HEK293 (cell line): Measurements from ENCODE around the gene SLF1.

Source experiments
- CTCF ChIA-PET: fragments of 350-600 bp; formaldehyde crosslinking; extraction: SDS; loops from one replicate; lab custom pipeline; 2021; ENCODE audit warnings: antibody characterized with exemption; lab: Yijun Ruan, JAX
- POLR2A ChIA-PET: fragments of 300-600 bp; formaldehyde crosslinking; extraction: SDS; loops from one replicate; lab custom pipeline; 2020; ENCODE audit warnings: antibody characterized with exemption, inconsistent platforms; lab: Yijun Ruan, JAX
- H3K27ac ChIP-seq: fragments of 200-500 bp; sonication (Bioruptor generic); 2 replicates; pipeline ENCODE4 v1.5.1; 2014; ENCODE audit warnings: low read depth, low read length, control low read depth, inconsistent platforms; ENCODE audit errors: extremely low read depth
- H3K36me3 ChIP-seq, 2 experiments: fragments of 200-500 bp in 1 of 2; sonication (Bioruptor generic) in 1 of 2; 1 replicate in 1 of 2; 2 replicates in 1 of 2; pipeline ENCODE4 v1.5.1; 2014 to 2017; ENCODE audit warnings: inconsistent platforms in 2 of 2, low read length in 2 of 2; ENCODE audit not compliant: control insufficient read depth in 2 of 2, insufficient read depth in 1 of 2
- H3K4me1 ChIP-seq: fragments of 200-500 bp; sonication (Bioruptor generic); 2 replicates; pipeline ENCODE4 v1.5.1; 2014; ENCODE audit warnings: mild to moderate bottlenecking, low read length, inconsistent platforms; ENCODE audit not compliant: control insufficient read depth, insufficient read depth
- H3K4me3 ChIP-seq: 2 replicates; pipeline ENCODE4 v1.5.1; 2011; ENCODE audit warnings: low read depth, mild to moderate bottlenecking, control low read depth, low read length, moderate library complexity
- H3K9me3 ChIP-seq: fragments of 200-500 bp; sonication (Bioruptor generic); 2 replicates; pipeline ENCODE4 v1.5.1; 2014; ENCODE audit warnings: low read depth, low read length, inconsistent platforms; ENCODE audit not compliant: control insufficient read depth, insufficient read depth
- EGR2 ChIP-seq: fragments of 450-650 bp; formaldehyde crosslinking; IDR thresholded peaks from 2 replicates; pipeline ENCODE4 v1.5.1; 2016; ENCODE audit warnings: low read depth, missing biosample characterization, missing genetic modification characterization
- GLIS1 ChIP-seq: fragments of 450-650 bp; formaldehyde crosslinking; IDR thresholded peaks from 2 replicates; pipeline ENCODE4 v1.5.1; 2016; ENCODE audit warnings: missing biosample characterization, missing genetic modification characterization
- HOXD13 ChIP-seq: sonication (generic); formaldehyde crosslinking; IDR thresholded peaks from 2 replicates; pipeline ENCODE4 v1.8.0; 2022; ENCODE audit warnings: missing genetic modification reagents, borderline replicate concordance
- YY1 ChIP-seq: fragments of 450-650 bp; formaldehyde crosslinking; IDR thresholded peaks from 2 replicates; pipeline ENCODE4 v1.5.1; 2018; ENCODE audit warnings: missing biosample characterization, missing genetic modification characterization
- ZBTB48 ChIP-seq: fragments of 450-650 bp; formaldehyde crosslinking; IDR thresholded peaks from 2 replicates; pipeline ENCODE4 v1.5.1; 2016; ENCODE audit warnings: missing biosample characterization, missing genetic modification characterization
- ZFP69B ChIP-seq: fragments of 450-650 bp; formaldehyde crosslinking; IDR thresholded peaks from 2 replicates; pipeline ENCODE4 v1.5.1; 2016; ENCODE audit warnings: missing biosample characterization, missing genetic modification characterization
- ZNF211 ChIP-seq: fragments of 450-650 bp; formaldehyde crosslinking; IDR thresholded peaks from 2 replicates; pipeline ENCODE4 v1.5.1; 2016; ENCODE audit warnings: low read depth, missing biosample characterization, missing genetic modification characterization
- ZNF266 ChIP-seq: fragments of 450-650 bp; formaldehyde crosslinking; IDR thresholded peaks from 2 replicates; pipeline ENCODE4 v1.5.1; 2016; ENCODE audit warnings: missing biosample characterization, missing genetic modification characterization, low read depth
- ZNF292 ChIP-seq: fragments of 450-650 bp; formaldehyde crosslinking; IDR thresholded peaks from 2 replicates; pipeline ENCODE4 v1.5.1; 2016; ENCODE audit warnings: low read depth, missing biosample characterization, missing genetic modification characterization, borderline replicate concordance
- ZNF350 ChIP-seq: fragments of 450-650 bp; formaldehyde crosslinking; IDR thresholded peaks from 2 replicates; pipeline ENCODE4 v1.5.0; 2017; ENCODE audit warnings: missing biosample characterization, mild to moderate bottlenecking, missing genetic modification characterization
- ZNF354C ChIP-seq: fragments of 450-650 bp; formaldehyde crosslinking; IDR thresholded peaks from 2 replicates; pipeline ENCODE4 v1.5.1; 2016; ENCODE audit warnings: missing biosample characterization, missing genetic modification characterization, low read depth, borderline replicate concordance
- ZNF473 ChIP-seq: fragments of 450-650 bp; formaldehyde crosslinking; IDR thresholded peaks from 2 replicates; pipeline ENCODE4 v1.5.1; 2017; ENCODE audit warnings: missing biosample characterization, missing genetic modification characterization
- ZNF521 ChIP-seq: fragments of 450-650 bp; formaldehyde crosslinking; IDR thresholded peaks from 2 replicates; pipeline ENCODE4 v1.5.1; 2017; ENCODE audit warnings: missing biosample characterization, mild to moderate bottlenecking, missing genetic modification characterization
- ZNF544 ChIP-seq: fragments of 450-650 bp; formaldehyde crosslinking; IDR thresholded peaks from 2 replicates; pipeline ENCODE4 v1.5.0; 2017; ENCODE audit warnings: missing biosample characterization, missing genetic modification characterization
- ZNF549 ChIP-seq: fragments of 450-650 bp; IDR thresholded peaks from 2 replicates; pipeline ENCODE4 v1.5.1; 2018; ENCODE audit warnings: missing biosample characterization, missing genetic modification characterization, mild to moderate bottlenecking, inconsistent platforms, moderate library complexity
- ZNF558 ChIP-seq: fragments of 450-650 bp; formaldehyde crosslinking; IDR thresholded peaks from 2 replicates; pipeline ENCODE4 v1.5.1; 2016; ENCODE audit warnings: missing biosample characterization, missing genetic modification characterization
- ZNF585B ChIP-seq: fragments of 450-650 bp; formaldehyde crosslinking; IDR thresholded peaks from 2 replicates; pipeline ENCODE4 v1.5.1; 2016; ENCODE audit warnings: missing biosample characterization, missing genetic modification characterization
- ZNF624 ChIP-seq: fragments of 450-650 bp; formaldehyde crosslinking; IDR thresholded peaks from 2 replicates; pipeline ENCODE4 v1.5.1; 2017; ENCODE audit warnings: missing biosample characterization, missing genetic modification characterization
- ZNF785 ChIP-seq: fragments of 450-650 bp; formaldehyde crosslinking; IDR thresholded peaks from 2 replicates; pipeline ENCODE4 v1.5.1; 2016; ENCODE audit warnings: missing biosample characterization, missing genetic modification characterization
- TF ChIP-seq, protein P1 (sequence below): fragments of 450-650 bp; formaldehyde crosslinking; IDR thresholded peaks from 2 replicates; pipeline ENCODE4 v1.5.1; 2016; ENCODE audit warnings: missing biosample characterization, missing genetic modification characterization
- TF ChIP-seq, protein P2 (sequence below): fragments of 450-650 bp; formaldehyde crosslinking; IDR thresholded peaks from 2 replicates; pipeline ENCODE4 v1.5.1; 2016; ENCODE audit warnings: missing biosample characterization, missing genetic modification characterization
- TF ChIP-seq, protein P3 (sequence below): fragments of 450-650 bp; formaldehyde crosslinking; IDR thresholded peaks from 2 replicates; pipeline ENCODE4 v1.5.1; 2016; ENCODE audit warnings: missing biosample characterization, missing genetic modification characterization

The SLF1 gene

DNA sequence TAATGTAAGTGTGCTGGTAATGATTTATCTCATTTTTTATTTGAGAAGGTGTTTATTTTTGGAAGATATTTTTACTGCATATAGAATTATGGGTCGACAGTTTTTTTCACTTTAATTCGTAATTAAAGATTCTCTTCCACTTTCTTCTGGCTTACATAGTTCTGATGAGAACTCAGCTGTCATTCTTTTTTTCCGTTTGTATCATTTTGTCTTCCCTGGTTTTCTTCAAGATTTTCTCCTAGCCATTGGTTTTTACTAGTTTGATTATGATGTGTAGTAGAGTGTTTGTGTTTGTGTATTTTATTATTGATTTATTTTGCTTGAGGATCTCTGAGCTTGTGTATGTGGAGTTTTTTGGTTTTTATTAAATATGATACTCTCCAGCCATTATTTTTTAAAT is 21.7 kb downstream of the SLF1 start (continued):
- TF ChIP-seq, protein P1, sequence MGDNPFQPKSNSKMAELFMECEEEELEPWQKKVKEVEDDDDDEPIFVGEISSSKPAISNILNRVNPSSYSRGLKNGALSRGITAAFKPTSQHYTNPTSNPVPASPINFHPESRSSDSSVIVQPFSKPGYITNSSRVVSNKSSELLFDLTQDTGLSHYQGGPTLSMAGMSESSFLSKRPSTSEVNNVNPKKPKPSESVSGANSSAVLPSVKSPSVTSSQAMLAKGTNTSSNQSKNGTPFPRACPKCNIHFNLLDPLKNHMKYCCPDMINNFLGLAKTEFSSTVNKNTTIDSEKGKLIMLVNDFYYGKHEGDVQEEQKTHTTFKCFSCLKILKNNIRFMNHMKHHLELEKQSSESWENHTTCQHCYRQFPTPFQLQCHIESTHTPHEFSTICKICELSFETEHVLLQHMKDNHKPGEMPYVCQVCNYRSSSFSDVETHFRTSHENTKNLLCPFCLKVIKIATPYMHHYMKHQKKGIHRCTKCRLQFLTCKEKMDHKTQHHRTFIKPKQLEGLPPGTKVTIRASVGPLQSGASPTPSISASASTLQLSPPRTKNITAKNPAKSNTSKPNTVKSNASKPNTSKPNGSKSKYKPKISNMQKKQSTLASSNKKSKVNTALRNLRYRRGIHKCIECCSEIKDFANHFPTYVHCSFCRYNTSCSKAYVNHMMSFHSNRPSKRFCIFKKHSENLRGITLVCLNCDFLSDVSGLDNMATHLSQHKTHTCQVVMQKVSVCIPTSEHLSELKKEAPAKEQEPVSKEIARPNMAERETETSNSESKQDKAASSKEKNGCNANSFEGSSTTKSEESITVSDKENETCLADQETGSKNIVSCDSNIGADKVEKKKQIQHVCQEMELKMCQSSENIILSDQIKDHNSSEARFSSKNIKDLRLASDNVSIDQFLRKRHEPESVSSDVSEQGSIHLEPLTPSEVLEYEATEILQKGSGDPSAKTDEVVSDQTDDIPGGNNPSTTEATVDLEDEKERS (tag by site-specific recombination): 0 out of 2 replicates have a peak, but pooled peaks have one; percentile 61
- peak; percentile 35; the same call in 1 of the 2 replicates for TF ChIP-seq ZNF549 (tag by site-specific recombination)

DNA sequence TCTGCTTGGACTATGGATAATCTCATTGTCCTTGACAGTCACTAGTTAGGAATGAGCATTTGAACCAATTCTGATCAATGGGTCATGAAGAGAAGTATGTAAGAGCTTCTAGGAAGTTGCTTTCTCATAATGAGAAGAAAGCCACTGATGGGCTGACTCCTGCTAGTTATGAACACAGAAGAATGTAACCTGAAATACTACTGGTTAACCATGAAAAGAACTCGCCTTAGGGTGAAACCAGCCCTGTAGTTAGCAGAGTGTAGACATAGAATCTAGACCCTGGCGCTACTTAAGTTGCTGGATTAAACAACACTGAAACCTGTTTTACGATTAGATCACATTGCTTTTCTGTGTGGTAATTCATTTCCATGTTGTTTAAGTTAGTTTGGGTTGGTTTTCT is 26.6 kb downstream of the SLF1 start:
- Histone ChIP-seq H3K9me3 (no peaks in the 10 kb centered on the region), H3K27ac (no peak overlapping the region), H3K4me3 (no peak overlapping the region), H3K4me1 (no peaks in the 10 kb centered on the region), H3K36me3 (peaks cover 9 to 43% of the 10 kb centered on the region in 2 experiments; a peak in 2 of 3 replicates)
- ChIA-PET CTCF (no interaction called here), POLR2A (no interaction called here)
- TF ChIP-seq YY1 (tag by site-specific recombination) (no peak), ZNF292 (tag by site-specific recombination) (no peak), ZNF544 (no peak), ZNF585B (no peak), EGR2 (tag by site-specific recombination) (no peak), ZNF785 (tag by site-specific recombination) (no peak), ZNF266 (no peak), ZNF354C (tag by site-specific recombination) (no peak), ZNF521 (no peak), GLIS1 (tag by site-specific recombination) (no peak), ZNF350 (tag by site-specific recombination) (no peak), ZBTB48 (tag by site-specific recombination) (no peak), ZNF211 (tag by site-specific recombination) (no peak), HOXD13 (no peak), ZNF473 (tag by site-specific recombination) (no peak), ZFP69B (tag by site-specific recombination) (no peak), ZNF558 (no peak), ZNF624 (tag by site-specific recombination) (no peak)
- TF ChIP-seq, protein P2, sequence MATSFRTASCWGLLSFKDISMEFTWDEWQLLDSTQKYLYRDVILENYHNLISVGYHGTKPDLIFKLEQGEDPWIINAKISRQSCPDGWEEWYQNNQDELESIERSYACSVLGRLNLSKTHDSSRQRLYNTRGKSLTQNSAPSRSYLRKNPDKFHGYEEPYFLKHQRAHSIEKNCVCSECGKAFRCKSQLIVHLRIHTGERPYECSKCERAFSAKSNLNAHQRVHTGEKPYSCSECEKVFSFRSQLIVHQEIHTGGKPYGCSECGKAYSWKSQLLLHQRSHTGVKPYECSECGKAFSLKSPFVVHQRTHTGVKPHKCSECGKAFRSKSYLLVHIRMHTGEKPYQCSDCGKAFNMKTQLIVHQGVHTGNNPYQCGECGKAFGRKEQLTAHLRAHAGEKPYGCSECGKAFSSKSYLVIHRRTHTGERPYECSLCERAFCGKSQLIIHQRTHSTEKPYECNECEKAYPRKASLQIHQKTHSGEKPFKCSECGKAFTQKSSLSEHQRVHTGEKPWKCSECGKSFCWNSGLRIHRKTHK: no peak
- TF ChIP-seq, protein P3, sequence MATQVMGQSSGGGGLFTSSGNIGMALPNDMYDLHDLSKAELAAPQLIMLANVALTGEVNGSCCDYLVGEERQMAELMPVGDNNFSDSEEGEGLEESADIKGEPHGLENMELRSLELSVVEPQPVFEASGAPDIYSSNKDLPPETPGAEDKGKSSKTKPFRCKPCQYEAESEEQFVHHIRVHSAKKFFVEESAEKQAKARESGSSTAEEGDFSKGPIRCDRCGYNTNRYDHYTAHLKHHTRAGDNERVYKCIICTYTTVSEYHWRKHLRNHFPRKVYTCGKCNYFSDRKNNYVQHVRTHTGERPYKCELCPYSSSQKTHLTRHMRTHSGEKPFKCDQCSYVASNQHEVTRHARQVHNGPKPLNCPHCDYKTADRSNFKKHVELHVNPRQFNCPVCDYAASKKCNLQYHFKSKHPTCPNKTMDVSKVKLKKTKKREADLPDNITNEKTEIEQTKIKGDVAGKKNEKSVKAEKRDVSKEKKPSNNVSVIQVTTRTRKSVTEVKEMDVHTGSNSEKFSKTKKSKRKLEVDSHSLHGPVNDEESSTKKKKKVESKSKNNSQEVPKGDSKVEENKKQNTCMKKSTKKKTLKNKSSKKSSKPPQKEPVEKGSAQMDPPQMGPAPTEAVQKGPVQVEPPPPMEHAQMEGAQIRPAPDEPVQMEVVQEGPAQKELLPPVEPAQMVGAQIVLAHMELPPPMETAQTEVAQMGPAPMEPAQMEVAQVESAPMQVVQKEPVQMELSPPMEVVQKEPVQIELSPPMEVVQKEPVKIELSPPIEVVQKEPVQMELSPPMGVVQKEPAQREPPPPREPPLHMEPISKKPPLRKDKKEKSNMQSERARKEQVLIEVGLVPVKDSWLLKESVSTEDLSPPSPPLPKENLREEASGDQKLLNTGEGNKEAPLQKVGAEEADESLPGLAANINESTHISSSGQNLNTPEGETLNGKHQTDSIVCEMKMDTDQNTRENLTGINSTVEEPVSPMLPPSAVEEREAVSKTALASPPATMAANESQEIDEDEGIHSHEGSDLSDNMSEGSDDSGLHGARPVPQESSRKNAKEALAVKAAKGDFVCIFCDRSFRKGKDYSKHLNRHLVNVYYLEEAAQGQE: no peak
